ENCODE results near the gene HPCAL1.

DNA sequence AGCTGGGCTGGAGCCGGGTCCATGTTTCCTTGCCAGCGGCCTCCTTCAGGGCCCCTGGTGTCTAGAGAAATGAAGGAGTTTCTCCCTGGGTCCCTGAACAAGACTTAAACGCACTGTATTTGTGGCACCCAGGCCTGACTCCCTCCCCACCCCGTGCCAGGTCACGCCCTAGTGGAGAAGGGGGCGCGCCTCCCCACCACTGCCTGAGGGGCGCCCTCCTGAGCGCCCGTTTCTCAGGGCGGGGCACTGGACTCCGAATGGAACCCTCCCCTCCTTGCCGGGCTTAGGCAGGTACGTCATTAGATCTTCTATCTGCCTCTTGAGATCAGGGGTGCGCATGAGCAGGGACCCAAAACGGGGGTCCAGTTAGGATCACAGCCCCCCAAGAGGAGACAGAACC is 129.1 kb downstream of the HPCAL1 start:
- TF ChIP-seq CTCF (IDR thresholded peaks at IDR 0.05), result no peak
- no peak for TF ChIP-seq POLR2A (IDR thresholded peaks at IDR 0.05; ENCODE audit: low read depth)
